ENCODE data around the gene SLC2A4RG.

DNA sequence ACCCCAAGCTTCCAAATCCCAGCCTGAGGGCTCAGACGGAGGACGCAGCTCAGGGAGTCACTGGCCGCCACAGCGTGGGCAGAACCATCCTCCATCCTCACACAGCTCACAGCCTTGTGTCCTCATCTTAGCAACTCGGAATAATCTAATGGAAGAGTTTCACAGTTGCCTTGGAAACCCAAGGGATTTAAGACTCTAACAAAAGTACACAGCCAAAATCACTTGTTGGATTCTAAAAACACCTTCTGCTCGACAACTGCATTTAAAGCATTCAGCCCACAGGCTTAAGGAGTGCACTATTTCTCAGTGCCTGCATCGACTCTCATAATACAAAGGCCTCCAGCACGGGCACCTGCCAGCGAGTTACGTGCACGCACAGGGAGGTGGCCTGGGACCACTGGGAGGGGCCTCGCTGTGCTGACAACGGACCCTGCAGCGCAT, 46.1 kb downstream of the SLC2A4RG start:
- TF ChIP-seq, protein P1, sequence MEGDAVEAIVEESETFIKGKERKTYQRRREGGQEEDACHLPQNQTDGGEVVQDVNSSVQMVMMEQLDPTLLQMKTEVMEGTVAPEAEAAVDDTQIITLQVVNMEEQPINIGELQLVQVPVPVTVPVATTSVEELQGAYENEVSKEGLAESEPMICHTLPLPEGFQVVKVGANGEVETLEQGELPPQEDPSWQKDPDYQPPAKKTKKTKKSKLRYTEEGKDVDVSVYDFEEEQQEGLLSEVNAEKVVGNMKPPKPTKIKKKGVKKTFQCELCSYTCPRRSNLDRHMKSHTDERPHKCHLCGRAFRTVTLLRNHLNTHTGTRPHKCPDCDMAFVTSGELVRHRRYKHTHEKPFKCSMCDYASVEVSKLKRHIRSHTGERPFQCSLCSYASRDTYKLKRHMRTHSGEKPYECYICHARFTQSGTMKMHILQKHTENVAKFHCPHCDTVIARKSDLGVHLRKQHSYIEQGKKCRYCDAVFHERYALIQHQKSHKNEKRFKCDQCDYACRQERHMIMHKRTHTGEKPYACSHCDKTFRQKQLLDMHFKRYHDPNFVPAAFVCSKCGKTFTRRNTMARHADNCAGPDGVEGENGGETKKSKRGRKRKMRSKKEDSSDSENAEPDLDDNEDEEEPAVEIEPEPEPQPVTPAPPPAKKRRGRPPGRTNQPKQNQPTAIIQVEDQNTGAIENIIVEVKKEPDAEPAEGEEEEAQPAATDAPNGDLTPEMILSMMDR (IDR thresholded peaks at IDR 0.05) = no peak
- TF ChIP-seq POLR2AphosphoS5 (IDR thresholded peaks at IDR 0.05) = no peak
